ENCODE data around the gene SPACA7. TPM values are rescaled to one million over a fixed set of nuclear protein-coding genes. Genes with fewer than 3 reads are reported as not detected.

The SPACA7 gene
- total and polyA plus RNA-seq, 9 of the 15 experiments (the other 6 are each of a cell fraction or from before 2014, with no cell fraction given) = not detected

- WGBS (ENCODE audit: insufficient coverage, low coverage, missing lambda C conversion rate) = 1% methylated on average over 14 of the region's 31 CpGs
- Histone ChIP-seq H3K79me2 (ENCODE audit: control insufficient read depth, insufficient read depth, low read length) (no peaks in the 10 kb centered on the region), H2AFZ (ENCODE audit: low read depth, low read length) (no peak overlapping the region), H3K9ac (ENCODE audit: insufficient read depth in 1 of 2, low read depth in 2 of 2, low read length in 2 of 2) (no peak overlapping the region), H4K20me1 (replicated peaks; ENCODE audit: control insufficient read depth, insufficient read depth, low read length) (no peaks in the 10 kb centered on the region), H3K27ac (ENCODE audit: extremely low read depth, low read depth, low read length) (no peak overlapping the region), H3K4me3 (no peak overlapping the region), H3K9me3 (replicated peaks; ENCODE audit: control insufficient read depth, insufficient read depth, low read depth, low read length) (no peaks in the 10 kb centered on the region), H3K36me3 (ENCODE audit: control insufficient read depth, insufficient read depth, low read length) (no peaks in the 10 kb centered on the region), H3K9me1 (ENCODE audit: control insufficient read depth, insufficient read depth, low read length) (no peaks in the 10 kb centered on the region), H3K4me2 (ENCODE audit: insufficient read depth, low read length) (no peak overlapping the region), H3K27me3 (ENCODE audit: control insufficient read depth in 2 of 2, insufficient read depth in 2 of 2, low read length in 2 of 2) (peaks cover 18 to 63% of the 10 kb centered on the region in 2 experiments; a peak in 4 of 5 replicates), H3K4me1 (replicated peaks in 1 of 2; ENCODE audit: control insufficient read depth in 2 of 2, insufficient read depth in 2 of 2, low read length in 2 of 2) (peaks cover 0 to 7% of the 10 kb centered on the region in 2 experiments; a peak in 1 of 5 replicates)
- ATAC-seq (no peak), FAIRE-seq (no peak), DNase-seq (ENCODE audit: extremely low read depth in 1 of 4, low spot score in 3 of 4) (no peak)
- POLR2A ChIA-PET = interaction anchor here (0.6 to 1.0 kb wide), 2 partner anchors 971 to 1011 kb away, joined by 3 read pairs; no protein-coding TSS in a partner anchor
- TF ChIP-seq ZNF75A (CRISPR knock-in tag; IDR thresholded peaks at IDR 0.05) = no peak
- CTCF ChIA-PET (ENCODE audit: low intra/inter-chr PET ratio) = no interaction called here
- intact Hi-C loops (cut with micrococcal nuclease) = loop anchor here (5.0 kb wide), 1 partner anchor 427 kb away; no protein-coding TSS in a partner anchor
- no TSS peak for BruUV-seq (replicated peaks)
- in situ Hi-C loops (cut with MboI) = loop anchor here (10.0 kb wide), 1 partner anchor 971 kb away; no protein-coding TSS in a partner anchor
Observed at GRCh38 chr13:112445411-112446271, 69.5 kb downstream of the SPACA7 start.

GRCh38 chr13:112446347-112446861 is 70.2 kb downstream of the SPACA7 start:
- no peaks in the 10 kb centered on the region for H3K9me1 ChIP-seq (ENCODE audit: control insufficient read depth, insufficient read depth, low read length)
- in situ Hi-C loops (cut with MboI) (loop anchor here (10.0 kb wide), 1 partner anchor 972 kb away; no protein-coding TSS in a partner anchor), intact Hi-C loops (cut with micrococcal nuclease) (loop anchor here (5.0 kb wide), 1 partner anchor 426 kb away; no protein-coding TSS in a partner anchor)
- no peak for ATAC-seq
- no peaks in the 10 kb centered on the region for H4K20me1 ChIP-seq (replicated peaks; ENCODE audit: control insufficient read depth, insufficient read depth, low read length)
- 0% methylated on average over 7 of the region's 12 CpGs for WGBS (ENCODE audit: insufficient coverage, low coverage, missing lambda C conversion rate)
- ChIA-PET POLR2A (interaction anchor here (1.0 kb wide), 1 partner anchor 972 kb away, joined by 3 read pairs; no protein-coding TSS in a partner anchor), CTCF (ENCODE audit: low intra/inter-chr PET ratio) (no interaction called here)
- peaks cover 0 to 7% of the 10 kb centered on the region in 2 experiments; a peak in 1 of 5 replicates for H3K4me1 ChIP-seq (replicated peaks in 1 of 2; ENCODE audit: control insufficient read depth in 2 of 2, insufficient read depth in 2 of 2, low read length in 2 of 2)
- H3K27ac ChIP-seq (ENCODE audit: extremely low read depth, low read depth, low read length) = no peak overlapping the region
- H2AFZ ChIP-seq (ENCODE audit: low read depth, low read length) = no peak overlapping the region
- no peak overlapping the region for H3K4me3 ChIP-seq
- no peaks in the 10 kb centered on the region for H3K36me3 ChIP-seq (ENCODE audit: control insufficient read depth, insufficient read depth, low read length)
- no TSS peak for BruUV-seq (replicated peaks)
- no peaks in the 10 kb centered on the region for H3K79me2 ChIP-seq (ENCODE audit: control insufficient read depth, insufficient read depth, low read length)
- no peak overlapping the region for H3K9ac ChIP-seq (ENCODE audit: insufficient read depth in 1 of 2, low read depth in 2 of 2, low read length in 2 of 2)
- no peaks in the 10 kb centered on the region for H3K9me3 ChIP-seq (replicated peaks; ENCODE audit: control insufficient read depth, insufficient read depth, low read depth, low read length)
- no peak for DNase-seq (ENCODE audit: extremely low read depth in 1 of 4, low spot score in 3 of 4)
- no peak for FAIRE-seq
- no peak overlapping the region for H3K4me2 ChIP-seq (ENCODE audit: insufficient read depth, low read length)
- H3K27me3 ChIP-seq (ENCODE audit: control insufficient read depth in 2 of 2, insufficient read depth in 2 of 2, low read length in 2 of 2) = peaks cover 18 to 64% of the 10 kb centered on the region in 2 experiments; a peak in 4 of 5 replicates
- TF ChIP-seq, protein P1, sequence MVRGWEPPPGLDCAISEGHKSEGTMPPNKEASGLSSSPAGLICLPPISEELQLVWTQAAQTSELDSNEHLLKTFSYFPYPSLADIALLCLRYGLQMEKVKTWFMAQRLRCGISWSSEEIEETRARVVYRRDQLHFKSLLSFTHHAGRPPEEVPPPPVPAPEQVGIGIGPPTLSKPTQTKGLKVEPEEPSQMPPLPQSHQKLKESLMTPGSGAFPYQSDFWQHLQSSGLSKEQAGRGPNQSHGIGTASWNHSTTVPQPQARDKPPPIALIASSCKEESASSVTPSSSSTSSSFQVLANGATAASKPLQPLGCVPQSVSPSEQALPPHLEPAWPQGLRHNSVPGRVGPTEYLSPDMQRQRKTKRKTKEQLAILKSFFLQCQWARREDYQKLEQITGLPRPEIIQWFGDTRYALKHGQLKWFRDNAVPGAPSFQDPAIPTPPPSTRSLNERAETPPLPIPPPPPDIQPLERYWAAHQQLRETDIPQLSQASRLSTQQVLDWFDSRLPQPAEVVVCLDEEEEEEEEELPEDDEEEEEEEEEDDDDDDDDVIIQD (CRISPR knock-in tag; IDR thresholded peaks at IDR 0.05) = no peak
- TF ChIP-seq RAD21 (CRISPR knock-in tag; conservative IDR thresholded peaks at IDR 0.05 in 1 of 2, IDR thresholded peaks at IDR 0.05 in 1 of 2) (no peak), TEAD1 (CRISPR knock-in tag; IDR thresholded peaks at IDR 0.05) (no peak), AFF4 (CRISPR knock-in tag; IDR thresholded peaks at IDR 0.05) (no peak)

Data from K562 (cell line).